GM12878 (cell line): Measurements from ENCODE around the gene SOD2. TPM values are rescaled to one million over a fixed set of nuclear protein-coding genes. Genes with fewer than 3 reads are reported as not detected.
A peak's percentile ranks its signal among the peaks of the same experiment; 100 is the strongest.

Experiments
- ATAC-seq: fragments of 200-7000 bp; cut with Tn5 transposase; 3 replicates; pipeline ENCODE4 v1.9.1; 2020; ENCODE audit warnings: mild to moderate bottlenecking, moderate library complexity
- BruUV-seq: library from RNA; stranded (reverse); fragments of 400-500 nt; replicated peaks from 2 replicates; lab custom pipeline; 2021; lab: Mats Ljungman, UMichigan
- CTCF ChIA-PET: fragments of 300-600 bp; sonication (Branson Sonifier 250); formaldehyde crosslinking; extraction: SDS; loops from one replicate; lab custom pipeline; 2021; ENCODE audit warnings: inconsistent platforms; lab: Yijun Ruan, JAX
- POLR2A ChIA-PET: fragments of 350-600 bp; formaldehyde crosslinking; extraction: SDS; loops from one replicate; lab custom pipeline; 2021; ENCODE audit warnings: inconsistent platforms; lab: Charles Lee
- RAD21 ChIA-PET: fragments of 300-600 bp; sonication (Branson Sonifier 250); formaldehyde crosslinking; loops from one replicate; lab custom pipeline; 2023; ENCODE audit warnings: antibody characterized with exemption; ENCODE audit not compliant: unreplicated experiment; lab: Charles Lee
- SMC1A ChIA-PET: fragments of 300-600 bp; sonication (Branson Sonifier 250); formaldehyde crosslinking; loops from one replicate; lab custom pipeline; 2023; ENCODE audit not compliant: unreplicated experiment, uncharacterized antibody; lab: Charles Lee
- DNase-seq: peaks from one replicate; pipeline ENCODE4 v3.0.0-alpha.2; 2011; ENCODE audit warnings: low read depth, low spot score
- FAIRE-seq: peaks from 3 replicates; lab custom pipeline; 2011; peaks lifted over from hg19 to GRCh38; lab: Jason Lieb, UNC
- H2AFZ ChIP-seq: 2 replicates; pipeline ENCODE4 v1.6.0; 2011; ENCODE audit warnings: low read depth, low read length, control low read depth; ENCODE audit not compliant: control insufficient read depth
- H3K27ac ChIP-seq: 2 replicates; pipeline ENCODE4 v1.5.1; 2011; ENCODE audit warnings: control low read depth; ENCODE audit not compliant: control insufficient read depth, insufficient read depth
- H3K27me3 ChIP-seq, 2 experiments: replicated peaks in 1 of 2; 2 replicates each; pipeline versions ENCODE4 v1.6.0 to v1.6.1; 2011; ENCODE audit warnings: low read length in 1 of 2; ENCODE audit not compliant: control insufficient read depth in 2 of 2, insufficient read depth in 2 of 2
- H3K36me3 ChIP-seq, 2 experiments: 2 replicates each; pipeline ENCODE4 v1.5.1; 2011; ENCODE audit warnings: low read length in 1 of 2; ENCODE audit not compliant: control insufficient read depth in 2 of 2, insufficient read depth in 2 of 2
- H3K4me1 ChIP-seq: 2 replicates; pipeline ENCODE4 v1.6.1; 2011; ENCODE audit warnings: mild to moderate bottlenecking, low read length, moderate library complexity, mixed read lengths; ENCODE audit not compliant: control insufficient read depth, insufficient read depth
- H3K4me2 ChIP-seq: 2 replicates; pipeline ENCODE4 v1.6.0; 2011; ENCODE audit warnings: control low read depth; ENCODE audit not compliant: control insufficient read depth, insufficient read depth
- H3K4me3 ChIP-seq: fragments of 200-600 bp; sonication (generic); 2 replicates; pipeline ENCODE4 v1.5.1; 2016
- H3K79me2 ChIP-seq: 2 replicates; pipeline ENCODE4 v1.6.0; 2011; ENCODE audit warnings: low read length; ENCODE audit not compliant: control insufficient read depth, insufficient read depth
- H3K9ac ChIP-seq: 2 replicates; pipeline ENCODE4 v1.8.0; 2011; ENCODE audit warnings: low read length, control low read depth, mixed read lengths; ENCODE audit not compliant: control insufficient read depth, insufficient read depth
- H3K9me3 ChIP-seq: replicated peaks from 3 replicates; pipeline ENCODE4 v1.5.1; 2011; ENCODE audit warnings: mild to moderate bottlenecking, low read length; ENCODE audit not compliant: control insufficient read depth, insufficient read depth
- H4K20me1 ChIP-seq: 2 replicates; pipeline ENCODE4 v1.6.0; 2011; ENCODE audit not compliant: control insufficient read depth, insufficient read depth
- ASH2L ChIP-seq: fragments of 300-600, 200-600 bp; sonication (generic); IDR thresholded peaks from 2 replicates; pipeline ENCODE4 v1.6.1; 2017; ENCODE audit warnings: low read depth, mild to moderate bottlenecking, borderline replicate concordance
- ATF7 ChIP-seq: fragments of 450-650 bp; IDR thresholded peaks from 2 replicates; pipeline ENCODE4 v1.6.1; 2016; ENCODE audit warnings: low read depth, mild to moderate bottlenecking
- CEBPB ChIP-seq, 2 experiments: fragments of 150-350 bp in 1 of 2; IDR thresholded peaks; 2 replicates each; pipeline ENCODE4 v1.6.1; 2012 to 2014; ENCODE audit warnings: low read depth in 2 of 2, low read length in 2 of 2, borderline replicate concordance in 1 of 2, inconsistent platforms in 1 of 2
- CHD2 ChIP-seq: IDR thresholded peaks from 2 replicates; pipeline ENCODE4 v1.6.1; 2011; ENCODE audit warnings: low read depth, low read length, improper control_type of control experiment, borderline replicate concordance
- CHD4 ChIP-seq: fragments of 200-600 bp; sonication (generic); IDR thresholded peaks from 2 replicates; pipeline ENCODE4 v1.6.1; 2016; ENCODE audit warnings: mild to moderate bottlenecking
- ELK1 ChIP-seq: IDR thresholded peaks from 2 replicates; pipeline ENCODE4 v1.6.1; 2012; ENCODE audit warnings: low read depth, low read length, improper control_type of control experiment
- EP300 ChIP-seq, 2 experiments: fragments of 150-350 bp in 1 of 2; IDR thresholded peaks; 2 replicates each; pipeline ENCODE4 v1.6.1; 2011 to 2012; ENCODE audit warnings: low read depth in 2 of 2, low read length in 2 of 2, borderline replicate concordance in 1 of 2, improper control_type of control experiment in 1 of 2, inconsistent platforms in 1 of 2; ENCODE audit not compliant: control insufficient read depth in 1 of 2
- ETV6 ChIP-seq, 2 experiments: fragments of 450-650 bp in 1 of 2; IDR thresholded peaks in 1 of 2; conservative IDR thresholded peaks in 1 of 2; 2 replicates each; pipeline ENCODE4 v1.6.1; 2014; ENCODE audit warnings: antibody characterized with exemption in 1 of 2, borderline replicate concordance in 1 of 2, low read depth in 1 of 2, mild to moderate bottlenecking in 1 of 2, moderate library complexity in 1 of 2
- FOXK2 ChIP-seq: fragments of 450-650 bp; IDR thresholded peaks from 2 replicates; pipeline ENCODE4 v1.6.1; 2017; ENCODE audit warnings: mild to moderate bottlenecking, moderate library complexity
- GABPA ChIP-seq: IDR thresholded peaks from 2 replicates; pipeline ENCODE4 v1.6.1; 2014; ENCODE audit warnings: antibody characterized with exemption, low read depth, mild to moderate bottlenecking, inconsistent platforms
- JUNB ChIP-seq: IDR thresholded peaks from 2 replicates; pipeline ENCODE4 v1.6.1; 2016; ENCODE audit warnings: antibody characterized with exemption, mild to moderate bottlenecking
- KAT2A ChIP-seq: conservative IDR thresholded peaks from 2 replicates; pipeline ENCODE4 v1.6.1; 2011; ENCODE audit warnings: low read depth, low read length; ENCODE audit not compliant: control insufficient read depth
- MEF2A ChIP-seq: IDR thresholded peaks from 2 replicates; pipeline ENCODE4 v1.6.1; 2011; ENCODE audit warnings: low read depth, mild to moderate bottlenecking, low read length, moderate library complexity; ENCODE audit not compliant: insufficient read depth
- NR2F1 ChIP-seq: fragments of 450-650 bp; conservative IDR thresholded peaks from 2 replicates; pipeline ENCODE4 v1.6.1; 2017; ENCODE audit warnings: mild to moderate bottlenecking
- REST ChIP-seq: IDR thresholded peaks from 2 replicates; pipeline ENCODE4 v1.6.1; 2012; ENCODE audit warnings: mild to moderate bottlenecking, low read depth, low read length
- SIX5 ChIP-seq: IDR thresholded peaks from 2 replicates; pipeline ENCODE4 v1.6.1; 2011; ENCODE audit warnings: mild to moderate bottlenecking, low read depth, low read length, moderate library complexity; ENCODE audit not compliant: severe bottlenecking
- ZBTB33 ChIP-seq: fragments of 450-650 bp; IDR thresholded peaks from 2 replicates; pipeline ENCODE4 v1.6.1; 2017; ENCODE audit warnings: mild to moderate bottlenecking
- WGBS: methylation state at CpG from one replicate; pipeline ENCODE4 v1.1.6; 2016; ENCODE audit warnings: low lambda C conversion rate; ENCODE audit not compliant: insufficient replicate concordance, insufficient coverage; ENCODE audit errors: missing lambda C conversion rate; 5-methylcytosine and 5-hydroxymethylcytosine counted together
- in situ Hi-C: fragments of 300-500 bp; cut with MboI; formaldehyde crosslinking; loops from 9 replicates; pipeline ENCODE4 v1.14.3; 2018; ENCODE audit warnings: mixed read lengths
- intact Hi-C: fragments of 100-400 bp; cut with micrococcal nuclease; formaldehyde crosslinking; loops from one replicate; pipeline ENCODE4 v1.14.2; 2022; ENCODE audit not compliant: unreplicated experiment
- polyA plus RNA-seq, 11 experiments: library from polyadenylated mRNA; depleted of rRNA in 4 of 11; unstranded in 6 of 11; stranded (reverse) in 5 of 11; fragments of >200 nt; fragmentation: Nextera tagmentation in 4 of 11; fragmentation: Illumina TruSeq in 1 of 11; extraction: Ambion mirVana in 4 of 11; extraction: Trizol in 1 of 11; gene quantifications; 1 replicate in 1 of 11; 2 replicates in 10 of 11; pipeline versions ENCODE4 v1.2.1 to v1.2.3, GENCODE V29; 2011 to 2016; ENCODE audit warnings: inconsistent platforms in 2 of 11, missing spikeins in 2 of 11, low read depth in 1 of 11
- total RNA-seq, 4 experiments: library from RNA; depleted of rRNA in 3 of 4; stranded (reverse); fragments of >200 nt in 3 of 4; fragmentation: Illumina TruSeq in 1 of 4; extraction: Trizol in 1 of 4; gene quantifications; 2 replicates each; pipeline versions ENCODE4 v1.2.1 to v1.2.3, GENCODE V29; 2013 to 2021

Gene SOD2
- total and polyA plus RNA-seq, 10 of the 15 experiments (the other 5 are each of a cell fraction or from before 2014, with no cell fraction given): 12.1 to 55.8 (median 39.1) TPM

GRCh38 chr6:159682295-159682694 is 10.7 kb downstream of the SOD2 start:
- no peak for DNase-seq
- FAIRE-seq: no peak
- WGBS: 98% methylated on average over 3 of the region's 3 CpGs
- Histone ChIP-seq H3K9me3 (no peaks in the 10 kb centered on the region), H3K27ac (no peak overlapping the region), H3K4me3 (no peak overlapping the region), H3K9ac (no peak overlapping the region), H4K20me1 (no peaks in the 10 kb centered on the region), H3K4me2 (no peak overlapping the region), H3K36me3 (peaks cover 0 to 22% of the 10 kb centered on the region in 2 experiments; a peak in 3 of 4 replicates), H3K79me2 (no peaks in the 10 kb centered on the region), H3K27me3 (no peaks in the 10 kb centered on the region), H2AFZ (no peak overlapping the region), H3K4me1 (no peaks in the 10 kb centered on the region)
- no TSS peak for BruUV-seq
- TF ChIP-seq ETV6 (conservative IDR thresholded peaks at IDR 0.05 in 1 of 2, IDR thresholded peaks at IDR 0.05 in 1 of 2; ENCODE audit: borderline replicate concordance in 1 of 2, low read depth in 1 of 2) (no peak), KAT2A (no peak), EP300 (IDR thresholded peaks at IDR 0.05; ENCODE audit: borderline replicate concordance in 1 of 2, control insufficient read depth in 1 of 2, low read depth in 2 of 2, low read length in 2 of 2) (no peak), CHD2 (no peak), GABPA (no peak), ASH2L (no peak), ELK1 (no peak), ZBTB33 (no peak), REST (no peak), FOXK2 (no peak), JUNB (no peak), SIX5 (no peak), CHD4 (no peak), MEF2A (no peak), ATF7 (no peak), CEBPB (IDR thresholded peaks at IDR 0.05; ENCODE audit: borderline replicate concordance in 1 of 2, low read depth in 2 of 2, low read length in 2 of 2) (no peak), NR2F1 (no peak)
- POLR2A ChIA-PET: no interaction called here
- in situ Hi-C loops (no loop called here), intact Hi-C loops (no loop called here)
- CTCF ChIA-PET: interaction anchor here (0.7 to 2.4 kb wide), 5 partner anchors 9 to 318 kb away, joined by 3 to 10 read pairs (median 3); no protein-coding TSS in a partner anchor
- RAD21 ChIA-PET: no interaction called here
- ATAC-seq: 0 out of 3 replicates have a peak, but pooled peaks have one; percentile 24
- SMC1A ChIA-PET: interaction anchor here (1.2 to 1.6 kb wide), 3 partner anchors 9 to 384 kb away, joined by 3 to 4 read pairs (median 3); no protein-coding TSS in a partner anchor
